ENCODE results near the gene KCNN3. TPM values are rescaled to one million over a fixed set of nuclear protein-coding genes. Genes with fewer than 3 reads are reported as not detected.
A peak's percentile ranks its signal among the peaks of the same experiment; 100 is the strongest.

The KCNN3 gene
- total RNA-seq, 2 experiments from 2014 or later, result not detected

GRCh38 chr1:154759196-154759595, 110.9 kb downstream of the KCNN3 start:
- Mint-ChIP-seq H3K4me3 (peak overlapping the region; percentile 44), H3K4me1 (ENCODE audit: low read depth) (peaks cover 51% of the 10 kb centered on the region), H3K36me3 (ENCODE audit: low read depth) (no peaks in the 10 kb centered on the region), H3K27me3 (ENCODE audit: low read depth) (peaks cover 16% of the 10 kb centered on the region), H3K27ac (peak overlapping the region; percentile 82), H3K9me3 (ENCODE audit: insufficient read depth) (no peaks in the 10 kb centered on the region)
- ATAC-seq, result peak; percentile 57
- ChIA-PET POLR2A (interaction anchor here (0.9 to 1.2 kb wide), 2 partner anchors 9 to 11 kb away, joined by 3 read pairs; no protein-coding TSS in a partner anchor), CTCF (interaction anchor here (3.4 to 5.8 kb wide), 5 partner anchors 10 to 199 kb away, joined by 17 to 72 read pairs (median 35); no protein-coding TSS in a partner anchor)
- peak; percentile 75 for DNase-seq

GRCh38 chr1:154758346-154758745, 111.7 kb downstream of the KCNN3 start:
- peak overlapping the region; percentile 82 for H3K27ac Mint-ChIP-seq
- POLR2A ChIA-PET, result interaction anchor here (0.6 to 1.2 kb wide), 2 partner anchors 11 to 14 kb away, joined by 3 to 6 read pairs; no protein-coding TSS in a partner anchor
- no peaks in the 10 kb centered on the region for H3K36me3 Mint-ChIP-seq (ENCODE audit: low read depth)
- no peaks in the 10 kb centered on the region for H3K9me3 Mint-ChIP-seq (ENCODE audit: insufficient read depth)
- ATAC-seq, result no peak
- peaks cover 13% of the 10 kb centered on the region for H3K27me3 Mint-ChIP-seq (ENCODE audit: low read depth)
- H3K4me3 Mint-ChIP-seq, result no peak overlapping the region
- CTCF ChIA-PET, result interaction anchor here (1.5 to 5.8 kb wide), 5 partner anchors 11 to 199 kb away, joined by 4 to 72 read pairs (median 35); no protein-coding TSS in a partner anchor
- no peak for DNase-seq
- peaks cover 52% of the 10 kb centered on the region for H3K4me1 Mint-ChIP-seq (ENCODE audit: low read depth)

- ATAC-seq (no peak), DNase-seq (no peak)
- H3K4me3 Mint-ChIP-seq, result no peak overlapping the region
- ChIA-PET CTCF (interaction anchor here (1.0 to 5.8 kb wide), 4 partner anchors 10 to 197 kb away, joined by 4 to 72 read pairs (median 4); no protein-coding TSS in a partner anchor), POLR2A (interaction anchor here (1.0 to 1.2 kb wide), 2 partner anchors 9 to 12 kb away, joined by 3 read pairs; no protein-coding TSS in a partner anchor)
- H3K9me3 Mint-ChIP-seq (ENCODE audit: insufficient read depth), result no peaks in the 10 kb centered on the region
- H3K27ac Mint-ChIP-seq, result no peak overlapping the region
- H3K27me3 Mint-ChIP-seq (ENCODE audit: low read depth), result peaks cover 2% of the 10 kb centered on the region
- H3K4me1 Mint-ChIP-seq (ENCODE audit: low read depth), result peaks cover 57% of the 10 kb centered on the region
- H3K36me3 Mint-ChIP-seq (ENCODE audit: low read depth), result no peaks in the 10 kb centered on the region
Observed at GRCh38 chr1:154756793-154757548, 113.1 kb downstream of the KCNN3 start.

- H3K27me3 Mint-ChIP-seq (ENCODE audit: low read depth), result peaks cover 2% of the 10 kb centered on the region
- POLR2A ChIA-PET, result interaction anchor here (1.0 to 1.2 kb wide), 2 partner anchors 8 to 11 kb away, joined by 3 read pairs; no protein-coding TSS in a partner anchor
- H3K4me1 Mint-ChIP-seq (ENCODE audit: low read depth), result peaks cover 66% of the 10 kb centered on the region
- DNase-seq, result no peak
- CTCF ChIA-PET, result interaction anchor here (1.0 to 5.8 kb wide), 3 partner anchors 9 to 197 kb away, joined by 4 to 72 read pairs (median 5); no protein-coding TSS in a partner anchor
- no peaks in the 10 kb centered on the region for H3K36me3 Mint-ChIP-seq (ENCODE audit: low read depth)
- H3K4me3 Mint-ChIP-seq, result no peak overlapping the region
- no peak for ATAC-seq
- H3K9me3 Mint-ChIP-seq (ENCODE audit: insufficient read depth), result no peaks in the 10 kb centered on the region
- peak overlapping the region; percentile 65 for H3K27ac Mint-ChIP-seq
Observed at GRCh38 chr1:154755858-154756730, 114.0 kb downstream of the KCNN3 start.

- H3K4me3 Mint-ChIP-seq, result no peak overlapping the region
- no peaks in the 10 kb centered on the region for H3K36me3 Mint-ChIP-seq (ENCODE audit: low read depth)
- CTCF ChIA-PET, result interaction anchor here (0.6 to 8.5 kb wide), 3 partner anchors 38 to 84 kb away, joined by 4 to 41 read pairs (median 5); no protein-coding TSS in a partner anchor
- H3K4me1 Mint-ChIP-seq (ENCODE audit: low read depth), result peaks cover 59% of the 10 kb centered on the region
- ATAC-seq, result no peak
- H3K27ac Mint-ChIP-seq, result no peak overlapping the region
- no peak for DNase-seq
- POLR2A ChIA-PET, result no interaction called here
- H3K27me3 Mint-ChIP-seq (ENCODE audit: low read depth), result peaks cover 2% of the 10 kb centered on the region
- no peaks in the 10 kb centered on the region for H3K9me3 Mint-ChIP-seq (ENCODE audit: insufficient read depth)
Observed at GRCh38 chr1:154753426-154753825, 116.7 kb downstream of the KCNN3 start.

- CTCF ChIA-PET, result interaction anchor here (3.1 to 8.5 kb wide), 2 partner anchors 83 to 193 kb away, joined by 11 to 41 read pairs; no protein-coding TSS in a partner anchor
- Mint-ChIP-seq H3K27me3 (ENCODE audit: low read depth) (peaks cover 2% of the 10 kb centered on the region), H3K27ac (no peak overlapping the region), H3K36me3 (ENCODE audit: low read depth) (no peaks in the 10 kb centered on the region), H3K4me1 (ENCODE audit: low read depth) (peaks cover 59% of the 10 kb centered on the region), H3K9me3 (ENCODE audit: insufficient read depth) (no peaks in the 10 kb centered on the region), H3K4me3 (no peak overlapping the region)
- DNase-seq (no peak), ATAC-seq (no peak)
- POLR2A ChIA-PET, result interaction anchor here (1.2 kb wide), 1 partner anchor 32 kb away, joined by 3 read pairs; no protein-coding TSS in a partner anchor
Observed at GRCh38 chr1:154752273-154753030, 117.6 kb downstream of the KCNN3 start.

GRCh38 chr1:154751690-154752089, 118.4 kb downstream of the KCNN3 start:
- Mint-ChIP-seq H3K4me3 (no peak overlapping the region), H3K9me3 (ENCODE audit: insufficient read depth) (no peaks in the 10 kb centered on the region)
- DNase-seq, result no peak

GRCh38 chr1:154750681-154751665, 119.1 kb downstream of the KCNN3 start:
- DNase-seq, result no peak
- no peak for ATAC-seq
- ChIA-PET POLR2A (interaction anchor here (1.2 kb wide), 1 partner anchor 34 kb away, joined by 3 read pairs; no protein-coding TSS in a partner anchor), CTCF (interaction anchor here (1.0 to 8.5 kb wide), 8 partner anchors 8 to 191 kb away, joined by 3 to 72 read pairs (median 8); no protein-coding TSS in a partner anchor)
- Mint-ChIP-seq H3K4me1 (ENCODE audit: low read depth) (peaks cover 63% of the 10 kb centered on the region), H3K36me3 (ENCODE audit: low read depth) (no peaks in the 10 kb centered on the region), H3K27me3 (ENCODE audit: low read depth) (peaks cover 6% of the 10 kb centered on the region), H3K27ac (peak overlapping the region; percentile 60), H3K9me3 (ENCODE audit: insufficient read depth) (no peaks in the 10 kb centered on the region), H3K4me3 (no peak overlapping the region)

More at GRCh38 chr1:154751690-154752089, 118.4 kb downstream of the KCNN3 start:
- ATAC-seq, result peak; percentile 14
- ChIA-PET CTCF (interaction anchor here (1.0 to 8.5 kb wide), 5 partner anchors 7 to 192 kb away, joined by 8 to 72 read pairs (median 11); no protein-coding TSS in a partner anchor), POLR2A (interaction anchor here (1.2 kb wide), 1 partner anchor 33 kb away, joined by 3 read pairs; no protein-coding TSS in a partner anchor)
- no peaks in the 10 kb centered on the region for H3K36me3 Mint-ChIP-seq (ENCODE audit: low read depth)
- no peak overlapping the region for H3K27ac Mint-ChIP-seq
- peaks cover 63% of the 10 kb centered on the region for H3K4me1 Mint-ChIP-seq (ENCODE audit: low read depth)
- peaks cover 2% of the 10 kb centered on the region for H3K27me3 Mint-ChIP-seq (ENCODE audit: low read depth)

- no peak overlapping the region for H3K27ac Mint-ChIP-seq
- no peak overlapping the region for H3K4me3 Mint-ChIP-seq
- POLR2A ChIA-PET, result interaction anchor here (0.8 kb wide), 1 partner anchor 10 kb away, joined by 3 read pairs; no protein-coding TSS in a partner anchor
- DNase-seq (peak; percentile 61), ATAC-seq (no peak)
- H3K27me3 Mint-ChIP-seq (ENCODE audit: low read depth), result peaks cover 7% of the 10 kb centered on the region
- H3K4me1 Mint-ChIP-seq (ENCODE audit: low read depth), result peaks cover 70% of the 10 kb centered on the region
- H3K36me3 Mint-ChIP-seq (ENCODE audit: low read depth), result no peaks in the 10 kb centered on the region
- CTCF ChIA-PET, result interaction anchor here (1.2 to 8.5 kb wide), 7 partner anchors 10 to 282 kb away, joined by 4 to 72 read pairs (median 9); no protein-coding TSS in a partner anchor
- no peaks in the 10 kb centered on the region for H3K9me3 Mint-ChIP-seq (ENCODE audit: insufficient read depth)
Observed at GRCh38 chr1:154749078-154749760, 120.9 kb downstream of the KCNN3 start.

Data from activated CD8-positive, alpha-beta T cell treated with anti-CD3 and anti-CD28 coated beads, Interleukin-2, amount 10 ng/mL, durations not matched to agents 7 days and 5 days (primary cell).